Colonic mucosa (tissue), 4 donors: ENCODE measurements around the gene PROK2. TPM values are rescaled to one million over a fixed set of nuclear protein-coding genes. Genes with fewer than 3 reads are reported as not detected.

ENCODE experiments used
- DNase-seq: peaks from one replicate; pipeline ENCODE4 v3.0.0-alpha.2; 2020
- H3K27ac ChIP-seq: fragments of 200-600 bp; one replicate; pipeline ENCODE4 v1.8.0; 2021
- H3K27me3 ChIP-seq: fragments of 200-600 bp; one replicate; pipeline ENCODE4 v1.8.0; 2021
- H3K36me3 ChIP-seq: fragments of 200-600 bp; one replicate; pipeline ENCODE4 v1.8.0; 2021
- H3K4me1 ChIP-seq: fragments of 200-600 bp; one replicate; pipeline ENCODE4 v1.8.0; 2021; ENCODE audit warnings: mild to moderate bottlenecking
- H3K4me3 ChIP-seq: fragments of 200-600 bp; one replicate; pipeline ENCODE4 v1.8.0; 2021
- H3K9ac ChIP-seq, 2 donors: one replicate each; pipeline ENCODE4 v1.7.0; 2013; ENCODE audit warnings: control low read depth in 2 of 2, low read depth in 2 of 2, low read length in 2 of 2
- H3K9me3 ChIP-seq: fragments of 200-600 bp; one replicate; pipeline ENCODE4 v1.8.0; 2021
- CTCF ChIP-seq: fragments of 200-600 bp; IDR thresholded peaks from one replicate; pipeline ENCODE4 v1.8.0; 2022; ENCODE audit warnings: antibody characterized with exemption, mild to moderate bottlenecking
- intact Hi-C: fragments of 100-400 bp; cut with DNase I; formaldehyde crosslinking; loops from one replicate; pipeline ENCODE4 v1.14.1; 2022
- total RNA-seq, 2 donors: library from RNA; stranded (reverse); fragmentation: NEBNext Ultra II Directional in 1 of 2; extraction: Animal tissue kit (Norgen Biotek cat#: 25700) in 1 of 2; gene quantifications; one replicate each; pipeline ENCODE4 v1.2.1, GENCODE V29; 2021
- donor health status: healthy.
- donor health status: DM: no; HTN: no; CAD: no.
- donor health status: DM: no; HTN: no; CAD: no.

The PROK2 gene
- total RNA-seq, 2 donors from 2014 or later = 0.35 TPM; not detected in 1

- no peak for TF ChIP-seq CTCF
- DNase-seq = no peak
- Histone ChIP-seq H3K36me3 (no peaks in the 10 kb centered on the region), H3K4me1 (no peaks in the 10 kb centered on the region), H3K27me3 (no peaks in the 10 kb centered on the region), H3K4me3 (no peak overlapping the region), H3K9ac (no peak overlapping the region), H3K27ac (no peak overlapping the region), H3K9me3 (no peaks in the 10 kb centered on the region)
- intact Hi-C loops = no loop called here
These were observed 42.3 kb downstream of the PROK2 start for GRCh38 chr3:71742621-71743020.

- H3K9ac ChIP-seq = no peak overlapping the region
- H3K27ac ChIP-seq = no peak overlapping the region
- no peak for TF ChIP-seq CTCF
- H3K27me3 ChIP-seq = no peaks in the 10 kb centered on the region
- no peaks in the 10 kb centered on the region for H3K4me1 ChIP-seq
- intact Hi-C loops = loop anchor here (10.0 kb wide), 1 partner anchor 130 kb away; no protein-coding TSS in a partner anchor
- H3K36me3 ChIP-seq = no peaks in the 10 kb centered on the region
- H3K9me3 ChIP-seq = no peaks in the 10 kb centered on the region
- no peak for DNase-seq
- no peak overlapping the region for H3K4me3 ChIP-seq
These were observed 50.1 kb downstream of the PROK2 start for GRCh38 chr3:71734881-71735280.

- Histone ChIP-seq H3K27ac (no peak overlapping the region), H3K9me3 (no peaks in the 10 kb centered on the region), H3K9ac (no peak overlapping the region), H3K4me3 (no peak overlapping the region), H3K36me3 (no peaks in the 10 kb centered on the region), H3K27me3 (no peaks in the 10 kb centered on the region), H3K4me1 (no peaks in the 10 kb centered on the region)
- intact Hi-C loops = loop anchor here (10.0 kb wide), 1 partner anchor 131 kb away; no protein-coding TSS in a partner anchor
- no peak for TF ChIP-seq CTCF
- no peak for DNase-seq
These were observed 51.6 kb downstream of the PROK2 start for GRCh38 chr3:71733319-71733718.

GRCh38 chr3:71732637-71733036 is 52.3 kb downstream of the PROK2 start:
- H3K27me3 ChIP-seq = no peaks in the 10 kb centered on the region
- H3K9me3 ChIP-seq = no peaks in the 10 kb centered on the region
- H3K36me3 ChIP-seq = no peaks in the 10 kb centered on the region
- H3K4me1 ChIP-seq = no peaks in the 10 kb centered on the region
- no peak overlapping the region for H3K4me3 ChIP-seq
- no peak for DNase-seq
- TF ChIP-seq CTCF = no peak
- H3K27ac ChIP-seq = no peak overlapping the region
- no peak overlapping the region for H3K9ac ChIP-seq
- intact Hi-C loops = loop anchor here (10.0 kb wide), 1 partner anchor 132 kb away; no protein-coding TSS in a partner anchor

- intact Hi-C loops = no loop called here
- Histone ChIP-seq H3K27ac (no peak overlapping the region), H3K4me1 (no peaks in the 10 kb centered on the region), H3K9me3 (no peaks in the 10 kb centered on the region), H3K27me3 (no peaks in the 10 kb centered on the region), H3K4me3 (no peak overlapping the region), H3K9ac (no peak overlapping the region), H3K36me3 (no peaks in the 10 kb centered on the region)
- DNase-seq = no peak
- no peak for TF ChIP-seq CTCF
These were observed 56.2 kb downstream of the PROK2 start for GRCh38 chr3:71728632-71729342.
